ENCODE data around the gene DCHS2. TPM values are rescaled to one million over a fixed set of nuclear protein-coding genes. Genes with fewer than 3 reads are reported as not detected.

The DCHS2 gene
- total RNA-seq, 2 donors from 2014 or later: 0.13 to 0.24 TPM

- 88 to 91% methylated on average over 7 of the region's 7 CpGs for WGBS, 2 experiments (ENCODE audit: insufficient coverage in 1 of 2, insufficient read length in 1 of 2)
These were observed 66.7 kb downstream of the DCHS2 start for GRCh38 chr4:154424810-154425484.

DNA sequence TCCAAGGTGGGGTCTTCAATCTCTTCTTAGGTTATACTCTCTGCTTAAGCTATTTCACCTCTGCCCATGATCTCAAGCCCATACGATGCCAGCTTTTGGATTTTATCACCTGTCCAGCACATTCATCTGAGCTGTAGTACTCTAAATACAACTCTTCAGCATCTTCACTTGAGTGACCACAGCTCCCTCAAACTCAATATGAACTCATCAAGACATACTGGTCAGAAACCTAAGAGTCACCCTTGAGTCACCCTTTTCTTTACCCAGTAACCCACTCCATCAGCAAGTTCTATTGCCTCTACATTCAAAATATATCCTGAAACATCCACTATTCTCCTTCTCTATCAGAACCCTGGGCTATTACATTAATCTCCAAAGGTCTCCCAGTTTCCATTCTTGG is 69.4 kb downstream of the DCHS2 start:
- no peaks in the 10 kb centered on the region for H3K9me3 Mint-ChIP-seq
- H3K27ac Mint-ChIP-seq: no peak overlapping the region
- Histone ChIP-seq H3K9ac (ENCODE audit: extremely low read depth, low read length, poor library complexity, severe bottlenecking) (no peak overlapping the region), H3K4me1 (ENCODE audit: control insufficient read depth, insufficient read depth, low read length) (no peaks in the 10 kb centered on the region), H3K9me3 (ENCODE audit: control insufficient read depth, low read length) (no peaks in the 10 kb centered on the region), H3K36me3 (ENCODE audit: control insufficient read depth, insufficient read depth, low read length) (no peaks in the 10 kb centered on the region), H3K27ac (ENCODE audit: low read depth, low read length) (no peak overlapping the region), H3K27me3 (ENCODE audit: control insufficient read depth, insufficient read depth, low read length, poor library complexity, severe bottlenecking) (peaks cover 31% of the 10 kb centered on the region), H3K4me3 (ENCODE audit: low read length) (no peak overlapping the region)
- H3K4me1 Mint-ChIP-seq: no peaks in the 10 kb centered on the region
- no peak for DNase-seq
- WGBS, 2 experiments (ENCODE audit: insufficient coverage in 1 of 2, insufficient read length in 1 of 2): 0% methylated on average over 1 of the region's 1 CpG
- peaks cover 20% of the 10 kb centered on the region for H3K27me3 Mint-ChIP-seq (ENCODE audit: insufficient read depth)
- TF ChIP-seq CTCF (conservative IDR thresholded peaks at IDR 0.05): no peak
- no peaks in the 10 kb centered on the region for H3K36me3 Mint-ChIP-seq (ENCODE audit: low read depth)
- no peak overlapping the region for H3K4me3 Mint-ChIP-seq

More at GRCh38 chr4:154424810-154425484, 66.7 kb downstream of the DCHS2 start:
- H3K27ac ChIP-seq (ENCODE audit: low read depth, low read length): no peak overlapping the region
- peaks cover 16% of the 10 kb centered on the region for H3K27me3 ChIP-seq (ENCODE audit: control insufficient read depth, insufficient read depth, low read length, poor library complexity, severe bottlenecking)
- H3K9me3 Mint-ChIP-seq: no peaks in the 10 kb centered on the region
- no peak for TF ChIP-seq CTCF (conservative IDR thresholded peaks at IDR 0.05)
- no peak for DNase-seq
- peaks cover 6% of the 10 kb centered on the region for H3K27me3 Mint-ChIP-seq (ENCODE audit: insufficient read depth)
- no peaks in the 10 kb centered on the region for H3K4me1 Mint-ChIP-seq
- H3K27ac Mint-ChIP-seq: no peak overlapping the region
- no peak overlapping the region for H3K9ac ChIP-seq (ENCODE audit: extremely low read depth, low read length, poor library complexity, severe bottlenecking)
- H3K4me3 ChIP-seq (ENCODE audit: low read length): no peak overlapping the region
- H3K36me3 ChIP-seq (ENCODE audit: control insufficient read depth, insufficient read depth, low read length): no peaks in the 10 kb centered on the region
- H3K4me1 ChIP-seq (ENCODE audit: control insufficient read depth, insufficient read depth, low read length): no peaks in the 10 kb centered on the region
- no peaks in the 10 kb centered on the region for H3K36me3 Mint-ChIP-seq (ENCODE audit: low read depth)
- no peaks in the 10 kb centered on the region for H3K9me3 ChIP-seq (ENCODE audit: control insufficient read depth, low read length)
- H3K4me3 Mint-ChIP-seq: no peak overlapping the region

DNA sequence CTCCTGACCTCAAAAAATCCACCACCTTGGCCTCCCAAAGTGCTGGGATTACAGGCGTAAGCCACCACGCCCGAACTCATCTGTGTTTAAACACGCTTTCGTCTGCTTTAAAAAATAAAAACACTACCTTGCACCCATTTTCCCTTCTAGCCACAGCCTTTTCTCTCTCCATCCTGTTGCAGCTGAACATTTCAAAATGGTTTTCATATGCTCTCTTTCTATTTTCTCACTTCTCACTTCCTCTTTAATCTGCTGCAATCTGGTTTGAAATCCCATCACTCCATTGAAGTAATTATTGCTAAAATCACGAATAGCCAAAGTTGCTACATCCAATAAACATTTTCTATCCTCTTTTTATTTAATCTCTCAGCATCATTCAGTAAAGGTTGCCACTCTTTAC is 70.0 kb downstream of the DCHS2 start:
- Histone ChIP-seq H3K27me3 (ENCODE audit: control insufficient read depth, insufficient read depth, low read length, poor library complexity, severe bottlenecking) (peaks cover 33% of the 10 kb centered on the region), H3K4me1 (ENCODE audit: control insufficient read depth, insufficient read depth, low read length) (no peaks in the 10 kb centered on the region), H3K36me3 (ENCODE audit: control insufficient read depth, insufficient read depth, low read length) (no peaks in the 10 kb centered on the region), H3K9me3 (ENCODE audit: control insufficient read depth, low read length) (no peaks in the 10 kb centered on the region), H3K9ac (ENCODE audit: extremely low read depth, low read length, poor library complexity, severe bottlenecking) (no peak overlapping the region), H3K27ac (ENCODE audit: low read depth, low read length) (no peak overlapping the region), H3K4me3 (ENCODE audit: low read length) (no peak overlapping the region)
- Mint-ChIP-seq H3K4me3 (no peak overlapping the region), H3K27ac (no peak overlapping the region), H3K4me1 (no peaks in the 10 kb centered on the region), H3K36me3 (ENCODE audit: low read depth) (no peaks in the 10 kb centered on the region), H3K9me3 (no peaks in the 10 kb centered on the region), H3K27me3 (ENCODE audit: insufficient read depth) (peaks cover 25% of the 10 kb centered on the region)
- no peak for TF ChIP-seq CTCF (conservative IDR thresholded peaks at IDR 0.05)
- 85 to 91% methylated on average over 6 of the region's 6 CpGs for WGBS, 2 experiments (ENCODE audit: insufficient coverage in 1 of 2, insufficient read length in 1 of 2)
- no peak for DNase-seq
